GM21515 (cell line): ENCODE measurements around the gene CAMK1D.

Experiments used
- ATAC-seq: cut with Tn5 transposase; IDR thresholded peaks from one replicate; pipeline ENCODE4 v1.9.1; 2021; ENCODE audit not compliant: unreplicated experiment

CAMK1D gene

DNA sequence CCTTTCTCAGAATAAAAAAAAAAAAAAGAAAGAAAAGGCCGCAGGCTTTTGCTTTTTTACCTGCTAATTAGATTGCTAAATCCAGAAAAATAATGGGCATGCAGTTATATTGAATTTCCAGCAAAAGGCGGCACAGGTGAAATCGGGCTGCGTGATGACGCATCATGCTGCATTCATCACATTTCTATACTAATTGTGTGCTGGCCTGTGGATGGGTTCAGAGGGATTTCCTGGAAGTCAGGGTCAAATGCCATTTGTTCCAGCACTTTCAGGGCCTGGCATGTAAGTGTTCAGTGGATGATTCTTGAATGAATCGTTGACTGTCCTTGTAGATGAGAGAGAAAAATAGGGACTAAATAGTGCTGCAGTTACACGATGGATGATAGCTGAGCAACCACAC, 292.7 kb downstream of the CAMK1D start:
- no peak for ATAC-seq

DNA sequence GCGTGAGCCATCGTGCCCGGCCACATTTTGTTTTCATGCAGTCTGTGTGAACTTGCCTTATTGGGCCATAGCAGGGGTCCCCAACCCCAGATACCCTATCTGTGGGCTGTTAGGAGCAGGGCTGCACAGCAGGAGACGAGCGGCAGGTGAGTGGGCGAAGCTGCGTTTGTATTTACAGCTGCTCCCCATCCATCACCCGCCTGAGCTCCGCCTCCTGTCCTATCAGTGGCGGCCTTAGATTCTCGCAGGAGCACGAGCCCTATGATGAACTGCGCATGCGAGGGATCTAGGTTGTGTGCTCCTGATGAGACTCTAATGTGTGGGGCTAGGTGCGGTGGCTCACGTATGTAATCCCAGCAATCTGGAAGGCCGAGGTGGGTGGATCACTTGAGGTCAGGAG, 293.9 kb downstream of the CAMK1D start:
- ATAC-seq = no peak

DNA sequence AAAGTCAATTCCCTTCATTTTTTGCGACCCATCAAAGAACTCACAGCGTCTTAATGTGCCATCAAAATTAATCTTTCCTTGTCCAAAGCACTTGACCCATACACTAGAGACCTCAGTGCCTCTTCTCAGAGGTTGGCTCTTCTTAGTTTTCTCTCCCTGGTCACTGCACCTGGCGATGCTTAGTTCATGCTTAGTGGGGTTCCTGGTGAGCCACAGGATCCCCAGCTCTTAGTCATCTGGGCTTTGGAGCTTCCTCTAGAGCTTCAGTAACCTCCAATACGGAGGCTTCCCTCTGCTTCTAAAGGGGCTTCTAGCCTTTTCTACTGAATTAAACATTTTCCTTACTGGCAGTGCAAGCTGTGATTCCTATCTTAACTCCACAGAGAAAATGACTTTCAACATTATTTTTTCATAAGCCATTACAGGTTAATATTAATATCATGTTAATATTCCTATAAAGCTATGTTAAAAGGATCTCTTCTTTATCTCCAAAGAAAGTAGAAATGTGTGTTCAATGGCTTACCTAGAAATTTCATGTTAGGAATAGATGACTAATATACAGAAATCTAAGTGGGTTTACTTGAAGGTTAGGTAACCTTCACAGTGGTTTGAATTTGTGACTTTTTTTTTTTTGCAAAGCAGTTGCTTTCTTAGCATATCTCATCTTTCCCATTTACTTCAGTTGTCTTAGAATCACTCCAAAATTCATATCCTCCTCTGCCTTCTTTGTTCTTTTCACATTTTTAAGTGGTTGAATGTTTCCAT, 295.2 kb downstream of the CAMK1D start:
- no peak for ATAC-seq

- no peak for ATAC-seq
Measured at GRCh38 chr10:12645449-12645848, 296.1 kb downstream of the CAMK1D start.

GRCh38 chr10:12649012-12649584, 299.8 kb downstream of the CAMK1D start:
- ATAC-seq = no peak

DNA sequence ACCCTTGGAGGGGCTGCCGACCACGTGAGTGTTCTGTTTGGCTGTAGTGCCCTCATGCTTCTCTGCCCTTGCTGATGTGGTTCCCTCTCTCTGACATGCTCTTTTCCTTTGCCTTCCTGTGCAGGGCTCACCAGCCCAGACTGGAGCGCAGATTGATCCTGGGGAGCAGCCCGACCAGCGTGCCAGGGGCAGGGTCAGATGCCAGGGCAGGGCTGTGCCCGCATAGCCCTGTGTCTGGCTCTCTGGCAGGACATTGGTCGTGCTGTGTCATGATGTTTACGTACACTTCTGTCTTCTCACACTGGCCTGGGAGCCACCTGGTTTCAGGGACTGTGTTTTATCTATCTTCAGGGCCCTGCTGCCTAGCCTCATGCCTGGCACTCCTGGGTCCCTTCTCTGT, 300.8 kb downstream of the CAMK1D start:
- ATAC-seq = no peak

DNA sequence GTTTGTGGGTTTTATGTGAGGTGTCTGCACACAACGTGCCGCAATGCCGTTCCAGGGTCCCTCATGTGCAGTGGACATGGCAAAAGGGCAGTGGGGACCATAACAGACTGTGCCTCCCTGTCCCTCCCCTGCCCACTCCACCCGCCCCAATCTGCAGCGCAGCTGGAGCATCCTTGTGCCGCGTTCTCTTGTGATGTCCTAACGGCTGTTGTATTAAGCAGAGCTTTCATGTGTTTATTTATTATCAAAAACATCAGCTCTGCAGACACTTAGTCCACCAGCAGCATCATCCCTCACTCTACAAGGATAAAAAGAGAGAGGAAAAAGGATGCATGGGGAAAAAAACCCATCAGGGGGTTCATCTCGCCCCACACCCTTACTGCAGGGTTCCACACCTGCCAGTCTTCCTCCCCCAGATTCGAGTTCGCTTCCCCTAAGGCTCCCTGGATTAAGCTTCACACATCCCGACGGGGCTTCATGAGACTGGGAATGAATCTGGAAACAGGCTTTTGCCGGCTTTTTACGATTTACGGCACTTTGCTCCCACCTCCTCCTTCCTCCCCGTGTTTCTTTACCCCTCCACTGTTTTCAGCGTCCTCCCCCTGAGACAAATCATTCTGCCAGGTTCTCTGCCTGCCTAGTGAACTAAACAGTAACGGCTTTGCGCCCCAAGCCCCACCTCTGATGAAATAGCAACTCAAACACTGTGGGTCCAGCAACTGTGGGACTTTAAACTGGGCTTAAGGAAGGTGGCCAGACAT, 301.4 kb downstream of the CAMK1D start:
- ATAC-seq = no peak

DNA sequence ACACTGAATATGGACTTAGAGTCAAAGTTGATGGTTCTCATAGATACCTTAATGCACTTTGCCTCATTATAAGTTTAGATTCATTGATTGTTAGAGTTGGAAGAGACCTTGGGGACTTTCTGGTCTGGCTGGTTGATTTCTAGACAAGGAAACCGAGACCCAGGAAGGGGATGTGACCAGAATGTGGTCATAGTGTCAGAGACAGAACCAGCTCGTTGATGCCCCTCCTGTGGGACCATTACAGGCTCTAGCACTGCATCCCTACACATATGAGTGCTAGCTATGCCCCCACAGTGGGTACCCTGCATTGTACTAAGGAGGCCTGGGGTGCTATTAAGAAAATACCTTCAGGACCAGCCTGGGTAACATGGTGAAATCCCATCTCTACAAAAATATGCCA, 306.6 kb downstream of the CAMK1D start:
- no peak for ATAC-seq

DNA sequence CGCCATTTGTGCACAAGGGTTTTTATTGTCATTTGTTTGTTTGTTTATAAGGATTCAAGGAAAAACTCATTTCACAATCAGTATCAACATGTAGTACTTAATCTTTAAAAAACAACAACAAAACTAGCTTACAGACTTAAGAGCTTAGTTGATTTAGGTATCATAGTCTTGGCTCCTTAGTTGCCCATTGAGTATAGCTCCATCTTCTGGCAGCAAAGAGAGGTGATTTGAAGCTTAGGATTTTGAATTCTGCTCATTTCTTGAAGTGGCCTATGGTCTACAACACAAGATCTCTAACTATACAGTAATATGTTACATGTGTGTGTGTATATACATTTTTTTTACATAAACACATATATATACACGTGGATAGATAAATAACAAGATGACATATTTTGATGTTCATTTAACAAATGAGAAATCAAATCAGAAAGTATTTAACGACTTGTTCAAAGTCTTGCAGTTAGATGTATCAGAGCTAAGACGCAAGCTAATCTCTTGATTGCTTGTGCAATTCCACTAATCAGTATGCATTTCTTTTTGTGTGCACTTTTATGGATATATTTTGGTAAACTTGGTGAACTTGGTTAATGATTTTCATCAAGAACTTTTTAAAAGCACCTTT, 307.3 kb downstream of the CAMK1D start:
- no peak for ATAC-seq

GRCh38 chr10:12657489-12657888, 308.1 kb downstream of the CAMK1D start:
- ATAC-seq = no peak

GRCh38 chr10:12658526-12658925, 309.2 kb downstream of the CAMK1D start:
- no peak for ATAC-seq

DNA sequence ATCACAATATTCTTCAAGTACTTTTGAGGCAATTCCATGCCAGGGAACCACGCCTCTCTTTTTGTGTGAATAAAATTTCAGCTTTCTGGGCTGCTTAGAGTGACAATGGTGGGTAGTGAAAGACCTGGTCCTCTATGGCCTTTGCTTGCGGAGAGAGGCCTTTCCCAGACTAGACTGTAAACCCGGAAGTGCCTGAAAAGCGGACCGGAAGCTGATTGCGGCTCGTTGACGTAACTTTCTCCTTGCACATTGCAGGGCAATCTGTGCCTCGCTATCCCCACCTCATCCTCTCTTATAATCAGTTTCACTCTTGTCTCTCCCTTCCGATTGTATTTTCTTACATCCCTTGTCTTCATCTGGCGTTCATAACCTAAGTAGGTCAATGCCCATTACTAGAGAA, 310.4 kb downstream of the CAMK1D start:
- ATAC-seq = no peak

DNA sequence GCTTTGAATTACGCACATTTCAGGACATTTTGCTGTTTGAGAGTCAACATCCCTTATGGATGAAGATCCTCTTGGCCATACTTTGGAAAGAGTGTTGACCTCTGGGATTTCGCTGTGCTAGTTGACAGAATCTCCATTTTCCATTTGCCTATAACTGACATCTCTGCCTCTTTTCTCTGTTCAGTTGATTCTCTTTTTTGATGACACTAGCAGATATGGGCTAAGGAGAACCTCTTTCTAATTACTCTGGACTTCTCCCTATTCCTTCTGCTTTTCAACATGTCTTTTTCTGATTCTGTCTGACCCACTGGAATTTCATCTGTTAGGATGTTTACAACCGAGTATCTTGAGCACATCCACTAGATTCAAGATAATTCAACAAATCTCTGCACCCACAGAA, 311.5 kb downstream of the CAMK1D start:
- no peak for ATAC-seq

DNA sequence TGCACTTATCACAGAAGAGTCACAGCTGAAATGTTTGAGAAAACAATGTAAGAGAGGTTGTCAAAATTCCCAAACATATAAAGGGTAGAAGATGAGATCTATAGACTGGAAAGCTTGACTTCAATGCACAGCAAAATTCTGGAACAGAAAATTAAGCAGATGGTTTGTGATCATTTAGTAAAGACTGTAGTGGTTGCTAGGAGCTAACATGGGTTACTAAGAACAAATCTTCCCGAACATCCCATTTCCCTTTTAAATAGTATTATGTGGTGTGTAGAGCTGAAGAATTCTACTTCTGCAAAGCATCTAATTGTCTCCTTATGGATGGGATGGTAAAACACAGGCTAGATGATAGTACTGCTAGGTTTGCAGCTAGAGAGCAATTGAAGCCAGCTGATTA, 312.3 kb downstream of the CAMK1D start:
- ATAC-seq = no peak

GRCh38 chr10:12663863-12664262, 314.5 kb downstream of the CAMK1D start:
- ATAC-seq = no peak

DNA sequence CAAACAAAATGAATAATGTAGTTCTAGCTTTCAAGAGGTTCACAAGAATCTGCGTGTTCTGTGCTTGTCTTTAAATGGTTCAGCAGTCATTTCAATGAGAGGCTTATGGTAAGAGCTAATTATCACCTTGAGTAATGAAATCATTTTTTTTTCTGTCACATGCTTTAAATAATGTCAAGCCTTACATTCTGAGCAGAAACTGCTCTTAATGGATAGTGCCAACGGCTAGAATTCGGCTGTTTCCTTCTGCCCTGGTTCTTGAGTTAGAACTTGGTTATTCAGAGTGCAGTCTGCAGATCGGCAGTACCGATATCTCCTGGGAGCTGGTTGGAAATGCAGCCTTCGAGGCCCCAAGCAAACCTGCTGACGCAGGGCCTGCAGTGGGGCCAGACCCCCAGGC, 316.2 kb downstream of the CAMK1D start:
- no peak for ATAC-seq

- ATAC-seq = no peak
Measured at GRCh38 chr10:12667052-12667451, 317.7 kb downstream of the CAMK1D start.

- no peak for ATAC-seq
Measured at GRCh38 chr10:12668634-12669033, 319.3 kb downstream of the CAMK1D start.

- no peak for ATAC-seq
Measured at GRCh38 chr10:12670004-12670403, 320.7 kb downstream of the CAMK1D start.

DNA sequence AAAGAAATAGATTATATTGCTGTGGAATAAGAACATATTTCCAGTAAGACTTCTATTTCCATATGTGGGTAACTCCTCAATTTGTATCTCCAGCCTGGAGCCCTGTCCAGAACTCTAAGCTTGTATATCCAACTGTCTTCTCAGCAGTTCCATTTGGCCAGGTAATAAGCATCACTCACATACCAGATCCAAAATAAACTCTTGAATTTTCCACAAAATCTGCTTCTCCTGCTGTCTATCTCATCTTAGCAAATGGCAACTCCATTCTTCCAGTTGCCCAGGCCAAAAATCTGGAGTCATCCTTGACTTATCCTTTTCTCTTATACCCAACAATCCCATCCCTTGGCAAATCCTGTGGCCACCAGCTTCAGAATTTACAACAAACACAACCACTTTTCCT, 325.8 kb downstream of the CAMK1D start:
- ATAC-seq = no peak

GRCh38 chr10:12679636-12680035, 330.3 kb downstream of the CAMK1D start:
- ATAC-seq = no peak

DNA sequence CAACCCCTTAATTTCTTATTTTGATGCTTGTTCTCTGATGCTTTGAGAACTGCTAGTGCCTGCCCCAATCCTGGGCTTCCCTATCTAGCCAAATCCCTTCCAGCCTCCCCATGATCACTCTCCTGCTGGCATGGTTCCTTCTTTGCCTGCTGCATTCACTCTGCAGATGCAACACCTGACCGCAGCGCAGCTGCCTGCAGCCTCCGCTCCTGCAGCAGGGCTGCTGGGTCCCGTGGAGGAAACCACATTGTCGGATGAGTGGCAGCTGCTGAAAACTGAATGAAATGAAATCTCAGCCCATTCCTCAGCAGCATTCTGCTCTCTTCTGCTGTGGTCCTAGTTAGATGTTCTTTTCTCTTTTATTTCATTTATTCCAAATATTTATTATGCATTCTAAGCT, 331.9 kb downstream of the CAMK1D start:
- ATAC-seq = no peak
